Stimulated activated CD8-positive, alpha-beta memory T cell treated with anti-CD3 and anti-CD28 coated beads, Interleukin-7, amount 100 ng/mL, for 48 hours (primary cell): ENCODE measurements around the gene HDDC2.

ENCODE experiments used
- DNase-seq, 2 donors: peaks; one replicate each; pipeline ENCODE4 v3.0.0-alpha.2; 2020; ENCODE audit warnings: low read depth in 1 of 2; ENCODE audit errors: extremely low read depth in 1 of 2

HDDC2 gene

DNA sequence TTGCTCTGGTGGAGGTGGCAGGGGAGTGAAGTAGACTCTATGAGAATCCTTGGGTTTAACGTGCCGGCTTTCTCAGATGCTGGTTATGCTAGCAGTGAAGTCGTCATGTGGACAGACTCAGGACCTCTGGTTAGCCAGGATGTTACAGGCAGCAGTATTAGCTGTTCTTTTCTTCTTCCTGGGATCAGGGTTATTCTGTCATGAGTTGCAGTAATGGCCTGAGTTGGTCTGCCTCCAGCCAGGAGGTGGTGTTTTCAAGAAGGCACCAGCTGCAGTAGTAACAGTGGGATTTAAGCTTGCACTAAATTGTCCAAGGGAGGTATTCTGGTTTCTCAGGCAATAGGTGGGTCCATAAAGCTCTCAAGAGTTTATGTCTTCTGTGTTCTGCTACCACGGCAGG lies 56.7 kb downstream of the HDDC2 start:
- no peak for DNase-seq

DNA sequence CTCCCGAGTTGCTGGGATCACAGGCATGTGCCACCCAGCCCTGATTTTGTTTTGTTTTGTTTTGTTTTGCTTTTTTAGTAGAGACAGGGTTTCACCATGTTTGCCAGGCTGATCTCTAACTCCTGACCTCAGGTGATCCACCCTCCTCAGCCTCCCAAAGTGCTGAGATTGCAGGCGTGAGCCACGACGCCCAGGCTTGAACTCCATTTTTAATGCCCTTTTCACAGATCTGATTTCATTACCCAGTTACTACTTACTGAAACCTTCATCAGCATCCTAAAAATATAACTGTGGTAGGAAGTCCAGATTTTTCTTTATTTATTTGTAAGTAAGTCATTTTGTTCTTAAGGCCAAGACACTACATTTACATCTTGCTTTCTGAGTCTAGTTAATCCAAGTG lies 64.0 kb downstream of the HDDC2 start:
- no peak for DNase-seq

DNA sequence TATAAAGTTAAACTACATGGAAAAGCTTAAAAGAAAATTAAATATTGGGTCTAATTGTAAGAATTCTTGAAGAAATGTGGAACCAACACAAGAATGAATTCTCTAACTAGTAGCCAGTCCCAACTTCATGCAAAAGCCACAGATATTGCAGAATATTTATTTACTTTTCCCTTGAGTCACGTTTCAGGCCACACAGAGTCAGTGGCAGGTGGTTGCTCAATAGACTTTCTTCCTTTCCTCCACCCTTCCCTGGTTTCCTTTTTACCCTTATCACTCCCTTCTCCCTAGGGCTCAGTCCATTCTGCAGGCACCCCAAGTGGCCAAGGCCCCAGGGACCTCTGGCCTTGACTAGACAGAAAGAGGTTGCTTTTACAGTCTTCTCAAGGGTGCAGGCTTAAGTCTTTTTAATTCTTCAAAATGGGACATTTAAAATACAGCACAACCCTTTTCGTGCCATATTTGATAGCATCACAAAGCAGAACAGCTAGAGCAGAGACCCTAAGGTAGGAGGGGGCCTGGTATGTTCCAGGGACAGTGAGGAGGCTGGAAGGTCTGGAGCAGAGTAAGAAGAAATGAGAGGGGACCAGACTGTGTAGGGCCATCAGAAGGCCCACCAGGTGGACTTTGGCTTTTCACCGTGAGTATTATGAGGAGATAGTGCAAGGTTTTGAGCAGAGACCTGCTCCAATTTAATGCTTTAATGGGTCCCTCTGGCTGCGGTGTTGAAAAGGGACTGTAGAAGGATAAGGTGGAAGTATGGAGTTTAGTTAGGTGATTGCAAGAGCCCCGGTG lies 65.0 kb downstream of the HDDC2 start:
- no peak for DNase-seq

DNA sequence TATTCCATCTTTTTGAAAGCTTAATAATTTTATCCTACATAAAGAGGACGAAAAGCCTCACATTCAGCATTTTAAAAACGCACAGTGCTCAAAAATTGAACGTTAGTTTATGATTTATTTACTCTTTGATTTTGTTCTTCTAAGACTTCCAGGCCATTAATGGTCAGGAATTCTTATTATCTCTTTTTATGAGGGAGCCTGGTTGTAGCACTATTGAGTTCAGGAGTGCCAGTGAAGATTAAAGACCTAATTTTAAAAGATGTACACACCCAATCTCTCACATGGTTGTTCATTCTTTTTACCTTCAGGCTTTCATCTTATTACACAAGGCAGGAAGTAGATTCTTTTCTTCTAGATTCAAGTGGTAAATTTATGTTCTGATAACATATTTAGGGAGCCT lies 68.6 kb downstream of the HDDC2 start:
- DNase-seq = no peak

DNA sequence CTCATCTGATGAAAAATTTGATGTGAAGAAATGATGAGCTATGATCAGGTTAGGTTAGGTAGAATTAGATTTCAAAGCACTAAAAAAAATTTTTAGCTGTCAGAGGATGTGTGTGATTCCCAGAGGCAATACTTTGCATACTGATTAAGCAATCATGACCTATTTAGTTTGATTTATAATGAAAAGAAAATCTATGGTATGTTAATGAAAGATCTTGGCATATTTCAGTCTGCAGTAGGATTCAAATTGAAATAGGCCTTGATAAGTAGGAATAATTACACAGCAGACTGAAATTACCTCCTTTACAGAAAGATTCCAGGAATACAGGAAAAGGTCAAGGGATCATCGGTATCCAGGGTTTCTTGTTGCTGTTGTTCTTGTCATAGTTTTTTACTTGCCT lies 69.3 kb downstream of the HDDC2 start:
- no peak for DNase-seq

DNA sequence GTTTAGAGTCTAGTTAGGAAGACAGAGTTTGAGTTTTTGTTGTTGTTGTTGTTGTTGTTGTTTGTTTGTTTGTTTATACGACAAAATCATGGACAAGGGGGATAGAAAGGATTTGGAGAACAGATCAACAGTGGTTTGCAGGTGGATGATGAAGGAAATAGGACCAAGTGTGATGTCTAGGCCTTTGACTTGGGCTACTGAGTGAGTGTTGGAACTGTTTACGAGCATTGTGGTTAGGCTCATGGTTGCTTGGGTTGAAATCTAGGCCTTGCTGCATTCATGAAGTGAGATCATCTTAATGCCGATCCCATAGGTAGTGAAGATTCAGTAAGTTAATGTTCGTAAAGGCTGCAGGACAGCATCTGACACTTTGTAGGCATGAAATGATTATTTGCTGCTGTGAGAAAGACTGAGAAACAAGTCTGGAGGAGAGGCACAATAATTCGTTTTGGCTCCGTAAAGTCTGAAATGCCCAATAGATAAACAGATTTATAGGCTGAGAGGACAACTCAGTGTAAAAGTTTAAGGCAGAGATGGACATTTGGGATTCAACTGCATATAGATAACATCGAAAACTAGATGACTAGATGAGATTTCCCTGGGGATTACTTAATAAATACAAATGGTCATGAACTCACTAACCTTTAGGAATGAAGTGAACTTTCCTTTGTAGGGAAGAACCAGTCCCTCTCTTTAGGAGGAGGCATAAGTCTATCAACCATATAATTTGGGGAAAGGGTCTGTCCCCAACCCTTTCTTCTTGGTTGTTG lies 70.0 kb downstream of the HDDC2 start:
- no peak for DNase-seq

DNA sequence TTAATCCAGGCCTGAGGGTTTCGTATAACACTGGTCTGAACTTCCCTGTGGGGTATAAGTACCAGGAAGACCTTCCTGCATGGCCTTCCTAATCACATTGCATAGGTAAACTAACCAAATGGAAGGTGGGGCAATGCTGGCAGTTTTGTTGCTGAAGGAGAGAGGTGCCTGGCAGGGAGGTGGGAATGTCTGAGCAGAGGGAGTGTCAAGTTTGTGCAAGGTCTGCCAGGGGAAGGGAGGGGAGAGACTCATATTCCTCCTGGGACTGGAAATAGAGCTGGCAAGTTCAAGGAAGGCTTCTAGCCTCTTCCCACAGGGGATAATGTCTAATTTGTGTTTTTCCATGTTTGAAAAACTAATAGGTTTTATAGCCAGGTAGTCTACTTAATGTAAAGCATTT lies 70.6 kb downstream of the HDDC2 start:
- no peak for DNase-seq

DNA sequence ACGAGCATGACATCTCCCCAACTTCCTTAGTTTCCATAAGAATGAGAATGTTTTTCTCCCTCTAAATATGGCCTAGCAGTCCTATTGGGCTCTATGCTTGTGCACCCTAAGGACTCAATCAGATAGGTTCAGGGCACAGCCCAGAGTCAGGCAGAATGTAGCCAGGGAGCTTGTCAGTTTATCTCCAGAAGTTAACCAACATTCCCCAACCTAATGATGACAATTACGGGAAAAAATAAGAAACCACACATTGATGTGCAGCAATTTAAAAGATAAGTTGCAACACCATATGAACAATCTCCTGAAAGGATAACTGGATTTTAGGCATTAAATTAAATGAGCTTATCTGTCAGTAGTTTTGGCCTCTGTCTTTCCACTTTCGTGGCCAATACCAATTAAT lies 71.1 kb downstream of the HDDC2 start:
- no peak for DNase-seq

DNA sequence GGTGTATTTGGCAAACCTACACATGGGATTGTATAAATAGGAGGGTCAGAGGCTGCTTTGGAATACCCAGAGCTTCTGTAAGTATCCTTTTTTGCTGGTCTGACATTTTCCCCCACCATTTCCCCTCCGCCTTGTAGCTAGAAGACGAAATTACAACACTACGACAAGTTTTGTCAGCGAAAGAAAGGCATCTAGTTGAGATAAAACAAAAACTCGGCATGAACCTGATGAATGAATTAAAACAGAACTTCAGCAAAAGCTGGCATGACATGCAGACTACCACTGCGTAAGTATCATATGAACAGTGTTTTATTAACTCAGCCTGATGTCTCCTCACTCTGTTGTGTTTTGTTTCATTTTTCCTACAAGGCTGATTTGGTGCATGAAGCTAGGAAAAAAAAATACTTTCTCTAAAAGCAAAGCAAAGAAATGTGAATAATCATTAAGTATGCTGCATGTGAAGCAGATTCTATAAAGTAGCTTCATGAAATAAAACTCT lies 72.7 kb downstream of the HDDC2 start:
- DNase-seq = no peak

DNA sequence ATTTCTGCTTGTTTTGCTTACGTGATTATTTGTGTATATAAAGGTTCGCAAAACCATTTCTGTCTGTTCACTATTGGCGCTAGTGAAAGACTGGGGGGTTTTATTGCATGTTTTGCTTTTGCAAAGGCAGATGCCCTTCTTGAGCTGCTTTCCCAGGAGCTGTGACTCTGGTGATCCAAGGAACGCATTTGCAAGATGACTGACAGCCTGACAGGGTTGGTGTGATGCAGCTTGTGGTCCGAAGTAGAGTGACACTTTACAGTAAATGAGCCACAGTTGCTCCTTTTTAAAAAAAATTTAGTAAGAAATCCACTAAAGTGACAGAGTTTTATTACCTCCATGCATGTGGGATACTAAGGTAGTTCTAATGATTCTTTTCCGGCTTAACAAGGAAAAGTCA lies 74.5 kb downstream of the HDDC2 start:
- DNase-seq = no peak
